GM19025 (cell line): ENCODE results near the gene PLCH1.

Experiments
- ATAC-seq: cut with Tn5 transposase; IDR thresholded peaks from one replicate; pipeline ENCODE4 v1.9.1; 2021; ENCODE audit warnings: mild to moderate bottlenecking, low read depth, moderate library complexity; ENCODE audit not compliant: unreplicated experiment

PLCH1 gene

DNA sequence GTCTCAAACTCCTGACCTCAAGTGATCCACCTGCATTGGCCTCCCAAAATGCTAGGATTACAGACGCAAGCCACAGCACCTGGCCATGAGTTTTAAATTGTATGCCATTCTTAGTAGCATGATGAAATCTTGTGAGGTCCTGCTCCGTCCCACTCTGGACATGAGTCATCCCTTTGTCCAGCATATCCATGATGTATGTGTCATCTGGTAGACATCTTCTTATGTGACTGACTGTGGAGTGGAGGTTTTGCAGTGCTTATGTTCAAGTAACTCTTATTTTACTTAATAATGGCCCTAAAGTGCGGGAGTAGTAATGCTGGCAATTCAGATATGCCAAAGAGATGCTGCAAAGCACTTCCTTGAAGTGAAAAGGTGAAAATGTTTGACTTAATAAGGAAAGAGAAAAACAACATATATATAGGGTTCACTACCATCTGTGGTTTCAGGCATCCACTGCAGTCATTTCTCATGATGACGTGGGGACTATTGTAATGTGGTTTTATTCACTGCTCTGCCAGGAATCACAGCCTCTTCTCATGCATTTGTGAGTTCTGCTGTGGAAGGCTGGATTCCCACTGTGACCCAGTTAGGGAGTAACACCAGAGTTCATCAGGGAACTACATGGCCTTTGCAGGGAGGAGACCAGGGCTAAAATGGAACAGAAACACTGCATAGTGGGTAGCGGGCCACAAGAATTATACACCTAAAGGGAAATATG is 246.8 kb downstream of the PLCH1 start:
- no peak for ATAC-seq

DNA sequence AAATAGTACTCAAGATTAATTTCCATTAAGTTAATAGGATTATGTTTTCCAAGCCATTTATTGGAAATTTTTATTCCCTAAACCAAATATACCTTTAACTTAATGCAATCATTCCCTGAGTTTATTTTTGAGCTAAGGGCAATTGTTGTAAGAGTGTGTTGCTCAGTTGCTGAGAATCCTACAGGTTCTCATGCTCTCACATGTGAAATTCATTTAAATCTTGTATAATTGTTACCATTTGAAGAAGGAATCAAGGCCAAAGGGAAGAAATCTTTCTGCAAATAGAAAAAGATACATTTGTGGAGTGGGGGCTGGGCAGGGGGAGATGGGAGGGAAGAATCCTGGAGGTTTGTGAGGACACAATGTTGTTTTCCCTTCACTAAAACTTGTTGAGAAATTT is 248.7 kb downstream of the PLCH1 start:
- ATAC-seq = no peak

DNA sequence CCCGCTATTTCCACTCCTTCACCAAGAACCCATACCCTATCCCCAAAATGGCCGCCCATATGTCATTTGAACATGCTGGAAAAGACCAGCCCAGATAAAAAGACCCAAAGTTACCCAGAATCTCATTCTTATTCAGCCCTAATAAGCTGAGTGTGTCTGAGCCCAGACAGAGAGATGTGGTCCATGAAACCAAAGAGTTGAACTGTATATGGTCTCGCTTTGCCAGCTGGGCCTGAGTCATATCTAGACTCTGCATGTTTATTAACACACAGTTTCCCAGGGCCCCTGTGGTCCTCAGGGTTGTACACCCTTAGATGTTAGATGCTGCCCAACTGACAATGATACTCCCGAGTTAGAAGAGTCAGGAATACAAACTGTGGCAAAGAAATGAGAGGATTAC is 249.5 kb downstream of the PLCH1 start:
- ATAC-seq = peak; percentile 62

DNA sequence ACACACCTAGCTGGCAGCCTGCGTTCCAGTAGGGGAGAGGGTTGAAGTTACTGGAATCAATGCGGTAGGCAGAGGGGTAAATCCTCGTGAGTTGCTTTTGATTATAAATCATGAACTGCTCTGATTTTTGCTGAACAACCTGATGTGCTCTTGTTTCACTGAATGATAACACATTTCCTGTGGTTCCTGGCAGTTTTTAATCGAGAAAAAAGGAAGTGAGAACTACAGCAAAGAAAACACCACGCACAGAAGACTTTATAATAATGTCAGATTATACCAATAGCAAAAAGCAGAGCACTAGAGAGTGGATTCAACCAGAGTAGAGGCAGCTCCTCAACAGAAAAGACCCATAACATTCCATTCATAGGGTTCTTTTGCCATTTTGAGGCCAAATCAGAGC is 250.5 kb downstream of the PLCH1 start:
- ATAC-seq = no peak

DNA sequence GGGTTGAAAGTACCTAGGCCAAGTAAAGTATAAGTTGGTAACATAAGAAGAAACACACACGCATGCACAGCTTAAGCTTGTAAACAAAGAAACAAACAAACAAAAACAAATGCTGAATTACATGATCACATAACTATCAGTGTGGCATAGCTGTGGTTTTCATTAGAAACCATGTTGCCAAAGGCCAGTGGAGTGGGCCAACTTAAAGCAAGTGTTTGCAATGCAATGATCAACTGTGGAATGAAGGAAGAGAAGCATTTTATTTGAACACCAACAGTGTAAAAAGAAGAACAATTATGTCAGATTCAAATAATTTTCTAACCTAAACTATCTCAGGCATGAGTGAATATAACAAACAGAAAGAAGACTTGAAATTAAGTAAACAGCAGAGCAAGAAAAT is 252.0 kb downstream of the PLCH1 start:
- no peak for ATAC-seq

DNA sequence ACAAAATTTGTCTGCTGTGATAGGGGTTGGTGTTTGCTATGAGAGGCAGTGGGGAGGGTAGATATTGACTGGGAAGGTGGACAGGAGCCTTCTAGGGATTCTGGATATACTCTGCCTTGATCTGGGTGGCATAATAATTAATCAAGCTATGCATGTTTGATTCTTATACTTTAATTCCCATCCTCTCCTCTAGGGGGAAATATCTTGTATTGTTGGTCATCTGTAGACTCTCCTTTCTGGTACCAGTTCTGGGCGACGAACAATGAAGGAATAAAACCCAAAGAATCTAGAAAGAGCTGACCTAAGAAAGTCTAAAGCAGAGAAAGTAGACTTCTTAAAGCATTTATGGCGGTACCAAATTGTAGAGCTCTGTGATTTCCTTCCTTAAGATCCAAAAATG is 253.2 kb downstream of the PLCH1 start:
- no peak for ATAC-seq

DNA sequence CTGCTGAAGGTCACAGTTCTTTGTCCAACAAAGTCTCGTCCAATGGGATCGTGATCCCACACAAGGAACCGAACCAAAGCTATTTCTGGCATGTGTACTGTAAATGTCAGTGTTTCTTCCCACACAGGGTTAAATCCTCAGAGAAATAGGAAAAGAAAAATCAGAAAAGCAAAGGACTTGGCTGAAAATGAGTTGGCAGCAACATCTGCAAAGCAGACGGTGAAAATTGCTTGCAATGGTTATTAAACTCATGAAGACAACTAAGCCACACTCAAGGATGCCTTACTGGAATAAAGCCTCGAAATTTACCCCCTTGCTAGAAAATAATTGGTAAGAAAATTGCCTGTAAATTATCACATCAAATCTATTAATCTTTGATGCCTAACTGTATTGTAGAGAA is 256.2 kb downstream of the PLCH1 start:
- ATAC-seq = no peak

DNA sequence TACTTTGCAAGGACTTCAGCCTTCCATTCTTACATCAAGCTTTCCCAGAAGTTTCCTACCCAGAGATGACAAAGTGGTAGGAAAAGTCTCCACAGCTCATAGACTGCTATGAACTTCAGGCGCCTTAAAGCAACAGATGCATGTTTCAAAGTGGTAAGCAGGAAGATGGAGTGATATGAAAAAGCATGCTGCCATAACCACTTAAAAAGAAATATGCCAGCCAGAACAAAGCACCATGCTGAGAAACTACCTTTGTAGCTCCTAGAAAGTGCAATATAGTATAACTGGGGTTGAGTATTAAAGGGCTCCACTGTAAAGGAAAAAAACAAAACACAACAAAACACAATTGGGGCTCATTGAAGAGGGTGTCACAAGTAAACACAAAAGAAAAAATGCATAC is 259.0 kb downstream of the PLCH1 start:
- ATAC-seq = no peak

DNA sequence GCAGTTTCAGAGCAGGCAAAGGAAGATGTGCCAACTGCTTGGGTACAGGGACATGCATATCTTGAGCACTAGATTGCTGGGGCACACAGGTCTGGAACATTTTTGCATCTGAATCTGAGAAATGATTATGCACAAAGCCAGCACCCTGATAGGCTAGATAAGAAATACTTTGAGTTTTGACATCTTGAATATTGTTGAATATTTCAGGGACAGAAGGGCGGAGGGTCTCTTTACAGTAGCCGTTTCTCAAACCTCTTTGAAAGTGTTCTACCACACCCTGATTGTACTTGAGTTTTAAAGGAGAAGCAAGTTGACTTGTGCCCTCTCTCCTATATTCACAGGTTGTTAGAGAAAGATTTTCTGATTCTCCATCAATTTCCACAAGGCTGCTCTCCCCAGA is 263.3 kb downstream of the PLCH1 start:
- no peak for ATAC-seq

DNA sequence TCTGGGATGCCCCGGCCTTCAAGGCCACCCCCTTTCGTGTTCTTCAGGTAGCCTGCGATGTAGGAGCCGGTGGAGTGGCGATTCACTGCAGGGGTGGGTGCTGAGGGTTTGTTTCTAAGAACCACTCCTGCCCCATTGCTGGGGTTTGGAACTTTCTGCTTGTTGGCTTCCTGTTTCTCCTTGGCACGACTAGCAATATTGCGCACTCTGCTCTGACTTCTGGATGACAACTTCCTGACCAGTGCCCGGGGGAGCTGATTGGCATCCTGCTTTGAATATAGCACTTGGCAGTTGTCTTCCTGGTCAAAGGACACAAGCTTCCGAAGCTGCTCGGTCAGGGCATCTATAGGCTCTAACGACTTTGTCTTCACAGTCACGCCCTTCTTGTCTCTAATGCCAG is 263.8 kb downstream of the PLCH1 start:
- no peak for ATAC-seq

DNA sequence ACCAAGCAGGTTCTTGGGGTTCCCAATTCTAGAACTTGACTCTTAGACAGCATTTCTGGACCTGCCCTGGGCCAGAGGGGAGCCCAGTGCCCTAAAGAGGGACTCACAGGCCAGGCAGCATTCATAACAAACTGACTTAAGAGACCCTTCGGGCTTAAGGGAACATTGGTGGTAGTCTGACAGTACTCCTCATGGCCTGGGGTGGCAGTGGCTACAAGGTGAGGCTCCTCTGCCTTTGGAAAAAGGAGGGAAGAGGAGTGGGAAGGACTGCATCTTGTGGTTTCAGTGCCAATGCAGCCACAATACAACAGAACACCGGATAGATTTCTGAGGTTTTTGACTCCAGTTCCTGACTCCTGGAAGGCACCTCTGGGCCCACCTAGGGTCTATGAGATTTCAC is 279.2 kb downstream of the PLCH1 start:
- no peak for ATAC-seq

DNA sequence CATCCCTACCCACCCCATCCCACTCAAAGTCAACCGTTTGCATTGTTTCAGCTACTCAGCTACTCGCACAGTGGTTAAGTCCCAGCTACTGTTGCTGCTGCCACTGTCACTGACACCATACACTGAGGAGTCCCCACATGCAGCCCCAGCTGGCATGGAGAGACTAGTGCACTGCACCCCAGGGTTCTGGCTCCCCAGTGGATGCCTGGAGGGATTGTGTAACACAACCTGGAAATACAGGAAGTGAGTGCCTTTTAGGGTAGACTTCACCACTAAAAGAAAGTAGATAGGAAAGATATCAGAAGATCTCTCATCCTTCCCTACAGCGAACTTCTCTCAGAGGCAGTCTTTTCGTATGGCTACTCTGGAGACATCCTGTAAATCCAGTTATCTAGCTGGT is 282.2 kb downstream of the PLCH1 start:
- ATAC-seq = no peak

DNA sequence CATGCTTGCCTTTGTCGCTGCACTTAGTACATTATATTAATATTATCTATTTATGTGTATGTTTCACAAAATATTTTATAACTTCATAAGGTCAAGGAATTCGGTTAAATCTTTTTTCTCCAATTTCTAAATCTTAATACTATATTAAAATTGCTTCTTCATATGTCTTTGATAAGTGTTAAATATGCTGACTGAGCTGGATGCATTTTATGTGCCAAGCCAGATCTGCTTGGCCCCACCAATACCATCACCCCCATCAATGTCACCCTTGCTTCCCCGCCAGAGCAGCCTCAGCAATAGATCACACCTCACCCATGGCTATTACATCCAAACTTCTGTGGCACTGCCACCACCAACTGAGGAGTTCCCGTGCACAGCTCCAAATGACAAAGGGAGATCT is 287.3 kb downstream of the PLCH1 start:
- ATAC-seq = no peak

DNA sequence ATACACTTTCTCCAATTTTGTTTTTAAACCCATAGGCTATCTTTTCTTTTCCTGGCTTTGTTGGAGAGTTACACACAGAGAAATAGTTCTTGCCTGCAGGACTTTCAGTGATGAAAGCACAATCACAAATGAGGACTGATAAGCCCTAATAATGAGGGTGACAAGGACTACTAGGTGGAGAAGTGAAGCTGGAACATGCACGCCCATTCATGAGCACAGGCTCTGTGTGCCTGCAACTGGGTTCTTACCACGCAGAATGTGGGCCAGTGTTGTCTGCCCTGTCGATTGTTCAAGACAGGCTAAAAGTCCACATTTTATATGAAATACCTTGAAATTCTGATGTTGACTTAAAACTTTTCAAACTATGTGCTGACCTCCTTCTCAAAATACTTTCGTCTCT is 289.1 kb downstream of the PLCH1 start:
- ATAC-seq = no peak

DNA sequence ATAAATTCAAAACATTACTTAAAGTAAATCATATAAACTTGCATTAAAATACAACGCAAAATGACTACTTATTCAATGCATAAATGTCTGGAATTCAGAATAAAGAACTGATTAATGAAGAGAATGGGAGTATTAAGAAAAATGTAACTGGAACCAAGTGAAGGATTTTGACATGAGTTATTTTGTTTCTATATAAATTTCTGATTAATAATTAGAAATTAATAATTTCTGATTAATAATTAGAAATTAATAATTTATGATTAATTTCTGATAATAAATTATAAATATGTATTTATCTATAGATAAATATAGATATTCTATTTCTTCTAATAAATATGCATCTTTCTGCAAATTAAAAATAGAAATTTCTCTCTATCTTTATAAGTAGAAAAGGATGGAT is 291.4 kb downstream of the PLCH1 start:
- no peak for ATAC-seq

DNA sequence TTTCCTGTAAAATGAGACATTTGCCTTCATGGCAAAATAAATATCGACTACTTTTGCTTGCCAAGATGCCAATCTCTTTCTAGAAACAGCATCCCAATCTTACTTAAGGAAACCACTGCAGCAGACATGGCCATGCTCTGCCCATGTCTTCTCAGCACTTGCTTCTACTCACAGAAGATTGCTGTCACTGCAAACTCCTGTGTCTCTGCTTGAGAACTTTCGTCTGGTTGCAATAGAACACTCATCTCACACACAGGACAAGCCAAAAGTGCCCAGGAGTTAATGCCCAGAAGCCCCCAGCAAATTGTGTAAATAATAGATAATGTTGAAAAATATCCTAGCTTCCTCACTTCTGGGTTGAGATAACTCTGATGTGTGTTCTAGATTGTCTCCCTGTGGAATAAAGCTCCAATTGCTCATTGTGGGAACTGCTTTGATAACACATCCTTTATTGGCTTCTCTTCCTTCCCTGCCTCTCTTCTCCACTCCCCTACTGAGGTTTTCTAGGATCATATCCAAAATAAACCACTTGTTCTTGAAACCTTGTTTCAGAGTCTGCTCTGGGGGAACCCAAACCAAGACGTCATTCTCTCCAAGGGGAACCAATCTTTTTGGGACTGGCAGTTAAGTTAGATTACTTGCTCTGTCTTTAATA is 295.1 kb downstream of the PLCH1 start:
- no peak for ATAC-seq

DNA sequence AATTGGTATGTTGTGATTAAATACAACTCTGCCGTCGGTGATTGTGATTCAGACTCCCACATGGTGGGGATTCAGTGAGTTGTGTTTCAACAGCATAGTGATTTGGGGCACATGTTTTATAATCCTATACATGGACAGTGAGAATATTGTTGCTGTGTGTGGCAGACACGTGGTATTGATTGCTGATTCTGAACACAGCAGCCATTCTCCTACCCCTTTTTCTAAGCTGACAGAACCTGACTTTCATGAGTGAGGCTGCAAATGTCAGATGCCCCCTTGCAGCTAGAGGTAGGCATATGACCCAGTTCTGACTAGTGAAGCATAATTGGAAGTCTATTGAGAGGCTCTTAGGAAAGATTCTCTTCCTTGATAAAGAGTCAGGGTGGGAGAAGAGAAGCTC is 296.3 kb downstream of the PLCH1 start:
- no peak for ATAC-seq

DNA sequence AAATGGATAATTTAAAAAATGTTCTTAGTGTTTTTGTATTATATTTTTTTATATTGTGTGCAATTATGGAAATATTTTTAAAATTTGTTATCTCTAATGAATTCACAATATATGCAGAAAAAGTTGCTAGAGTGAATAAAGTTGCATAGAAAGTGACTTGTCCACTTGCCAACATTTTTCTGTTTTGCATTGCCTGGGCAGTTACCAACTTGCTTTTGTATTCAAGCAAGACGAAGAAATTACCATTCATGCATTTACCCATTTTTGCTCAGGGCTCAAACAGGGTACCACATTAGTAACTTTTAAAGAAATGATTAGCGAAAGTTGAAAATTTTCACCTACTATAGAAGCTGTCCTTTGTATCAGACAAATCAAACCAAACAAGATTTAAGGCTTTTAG is 298.5 kb downstream of the PLCH1 start:
- no peak for ATAC-seq

DNA sequence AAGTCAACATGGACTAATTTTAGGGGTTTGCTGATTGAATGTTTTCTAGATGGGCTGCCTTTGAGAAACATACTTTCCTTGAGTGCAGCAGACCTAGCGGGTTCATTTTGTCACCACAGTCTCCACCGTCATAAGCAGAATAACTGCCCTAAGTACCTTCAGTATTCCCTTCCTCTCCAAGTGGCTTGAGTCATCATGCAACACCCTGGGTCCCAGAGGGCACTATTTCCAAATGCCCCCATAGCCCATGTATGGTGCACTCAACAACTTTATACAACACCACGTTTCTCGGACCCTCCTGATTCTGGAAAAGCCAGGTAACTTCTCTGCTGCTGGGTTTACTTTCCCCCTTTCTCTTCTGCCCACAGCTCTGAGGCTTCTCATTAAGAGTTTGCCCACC is 300.1 kb downstream of the PLCH1 start:
- ATAC-seq = no peak

DNA sequence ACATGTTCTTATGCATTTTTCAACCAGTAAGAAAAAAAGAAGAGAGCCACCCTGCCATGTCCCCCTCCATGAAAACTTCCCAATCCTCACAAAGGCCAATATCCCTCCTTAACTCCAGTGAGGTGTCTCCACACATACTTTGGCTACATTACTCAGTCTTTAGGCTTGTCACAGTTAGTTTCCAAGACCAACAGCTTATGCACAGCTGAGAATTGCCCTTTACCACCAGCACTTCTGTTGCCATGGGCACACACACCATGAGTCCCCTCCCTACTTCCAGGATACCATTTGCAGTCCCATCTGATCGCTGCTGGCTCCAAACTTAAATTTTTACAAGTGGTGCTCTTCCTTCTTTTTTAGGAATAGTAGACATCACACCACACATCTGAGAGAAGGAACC is 301.1 kb downstream of the PLCH1 start:
- ATAC-seq = no peak

DNA sequence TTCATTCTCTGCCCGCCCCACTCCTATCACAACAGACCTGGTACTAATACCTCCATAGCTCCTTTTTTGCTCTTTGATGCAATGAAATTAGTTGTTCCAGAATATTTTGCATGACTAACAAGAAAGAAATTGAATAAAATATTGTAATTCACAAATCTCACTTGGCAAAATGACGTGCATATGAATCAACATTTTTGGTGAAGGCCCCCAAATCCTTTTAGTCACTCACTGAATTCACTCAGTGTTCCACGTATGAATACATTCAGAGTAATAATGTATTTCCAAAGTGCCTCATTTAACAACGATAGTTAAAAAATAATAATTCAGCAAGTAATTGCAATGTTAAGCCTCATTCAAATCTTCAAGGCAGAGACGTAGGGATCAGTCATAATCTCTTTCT is 302.8 kb downstream of the PLCH1 start:
- no peak for ATAC-seq

DNA sequence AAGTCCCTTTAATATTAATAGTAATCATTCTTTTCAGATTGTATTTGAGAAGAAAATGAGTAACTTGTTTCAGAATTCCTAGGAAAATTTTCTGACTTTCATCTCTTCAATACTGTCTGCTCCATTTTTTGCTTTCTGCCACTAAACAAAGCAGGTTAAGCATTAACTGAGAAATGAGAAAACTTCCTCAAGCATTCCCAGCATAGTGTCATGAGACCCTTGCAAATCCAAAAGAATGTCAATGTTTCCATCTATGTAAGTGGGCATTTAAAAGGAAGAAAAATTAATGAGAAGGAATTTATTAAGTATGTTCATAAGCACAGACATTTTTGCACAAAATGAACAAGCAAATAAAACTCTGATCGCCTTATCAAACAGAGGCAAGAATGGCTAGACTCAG is 303.4 kb downstream of the PLCH1 start:
- ATAC-seq = no peak

DNA sequence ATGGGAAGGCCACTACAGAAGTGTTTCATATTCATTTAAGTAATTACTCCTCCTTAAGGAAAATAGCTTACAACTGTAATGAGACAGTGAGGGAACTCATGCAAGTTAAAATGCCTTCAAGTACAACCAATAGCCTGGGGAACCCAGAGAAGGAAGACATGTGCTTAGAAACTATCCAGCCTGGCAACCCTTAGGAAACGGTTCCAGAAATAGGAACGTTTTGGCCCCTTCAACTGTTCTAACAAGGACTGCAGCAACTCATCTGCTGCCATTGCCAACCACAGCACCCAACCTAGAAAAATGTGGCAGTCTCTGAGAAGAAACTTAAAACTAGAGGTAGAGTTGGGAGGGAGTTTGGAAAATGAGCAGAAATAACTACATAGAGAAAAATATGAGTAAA is 303.8 kb downstream of the PLCH1 start:
- no peak for ATAC-seq
